ENCODE results near the gene IHH.

IHH gene

GRCh38 chr2:219018286-219018685, 42.4 kb downstream of the IHH start:
- DNase-seq, result no peak

- DNase-seq, result no peak
These were observed 43.4 kb downstream of the IHH start for GRCh38 chr2:219017201-219017931.

- DNase-seq, result no peak
These were observed 44.0 kb downstream of the IHH start for GRCh38 chr2:219016721-219017120.

GRCh38 chr2:219010873-219011272, 49.8 kb downstream of the IHH start:
- DNase-seq, result no peak

- DNase-seq, result no peak
These were observed 50.5 kb downstream of the IHH start for GRCh38 chr2:219010162-219010756.

GRCh38 chr2:219009294-219009693, 51.4 kb downstream of the IHH start:
- DNase-seq, result no peak
